Body of pancreas (tissue), 4 donors: ENCODE measurements around the gene DCXR.

ENCODE experiments used
- POLR2A ChIP-seq, 3 donors: fragments of 450-650 bp; IDR thresholded peaks; one replicate each; pipeline ENCODE4 v1.6.1; 2016; ENCODE audit warnings: antibody characterized with exemption in 3 of 3, mild to moderate bottlenecking in 2 of 3
- TF ChIP-seq, protein P1 (sequence below), 7 experiments: fragments of 450-650 bp in 4 of 7; fragments of 200-600 bp in 3 of 7; sonication (generic) in 3 of 7; IDR thresholded peaks; one replicate each; pipeline ENCODE4 v1.5.1; 2016 to 2019; ENCODE audit warnings: antibody characterized with exemption in 7 of 7

DNA sequence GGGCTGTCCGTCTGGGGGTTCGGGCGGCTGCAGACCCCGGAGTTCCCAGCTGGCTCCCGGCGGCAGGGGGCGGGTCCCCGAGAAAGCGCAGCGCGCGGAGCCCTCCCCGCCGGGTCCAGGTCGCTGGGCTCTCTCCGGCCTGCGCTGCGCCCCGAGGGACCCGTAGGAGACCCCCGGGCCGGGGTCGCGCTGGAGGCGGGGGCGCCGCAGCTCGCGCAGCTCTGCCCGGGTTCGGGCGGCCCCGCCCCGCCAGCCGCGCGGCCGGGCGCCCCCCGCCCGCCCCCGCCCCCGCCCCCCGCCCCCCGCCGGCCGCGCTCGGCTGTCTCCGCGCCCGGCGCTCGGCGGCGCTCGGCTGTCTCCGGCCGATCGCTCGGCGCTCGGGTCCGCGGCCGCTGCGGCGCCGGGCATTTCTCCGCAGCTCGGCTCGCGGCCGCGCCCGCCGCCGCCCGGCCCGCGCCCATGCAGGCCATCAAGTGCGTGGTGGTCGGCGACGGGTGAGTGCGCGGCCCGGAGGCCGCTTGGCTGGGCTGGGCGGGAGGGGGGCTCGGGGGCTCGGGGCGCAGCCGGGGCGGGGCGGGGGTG, 6.1 kb downstream of the DCXR start, which contains the start of gene RAC3:
- TF ChIP-seq, protein P1, sequence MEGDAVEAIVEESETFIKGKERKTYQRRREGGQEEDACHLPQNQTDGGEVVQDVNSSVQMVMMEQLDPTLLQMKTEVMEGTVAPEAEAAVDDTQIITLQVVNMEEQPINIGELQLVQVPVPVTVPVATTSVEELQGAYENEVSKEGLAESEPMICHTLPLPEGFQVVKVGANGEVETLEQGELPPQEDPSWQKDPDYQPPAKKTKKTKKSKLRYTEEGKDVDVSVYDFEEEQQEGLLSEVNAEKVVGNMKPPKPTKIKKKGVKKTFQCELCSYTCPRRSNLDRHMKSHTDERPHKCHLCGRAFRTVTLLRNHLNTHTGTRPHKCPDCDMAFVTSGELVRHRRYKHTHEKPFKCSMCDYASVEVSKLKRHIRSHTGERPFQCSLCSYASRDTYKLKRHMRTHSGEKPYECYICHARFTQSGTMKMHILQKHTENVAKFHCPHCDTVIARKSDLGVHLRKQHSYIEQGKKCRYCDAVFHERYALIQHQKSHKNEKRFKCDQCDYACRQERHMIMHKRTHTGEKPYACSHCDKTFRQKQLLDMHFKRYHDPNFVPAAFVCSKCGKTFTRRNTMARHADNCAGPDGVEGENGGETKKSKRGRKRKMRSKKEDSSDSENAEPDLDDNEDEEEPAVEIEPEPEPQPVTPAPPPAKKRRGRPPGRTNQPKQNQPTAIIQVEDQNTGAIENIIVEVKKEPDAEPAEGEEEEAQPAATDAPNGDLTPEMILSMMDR (IDR thresholded peaks at IDR 0.05): no peak
- no peak for TF ChIP-seq POLR2A (IDR thresholded peaks at IDR 0.05)
